GM21360 (cell line): Measurements from ENCODE around the gene FAHD2B.
"Not testable (repeated sequence)": the region's sequence is repeated elsewhere in the genome, so short reads cannot be mapped to it uniquely, and the experiment has no call there.

Experiments used
- ATAC-seq: cut with Tn5 transposase; IDR thresholded peaks from one replicate; pipeline ENCODE4 v1.9.1; 2021; ENCODE audit warnings: mild to moderate bottlenecking, moderate library complexity; ENCODE audit not compliant: unreplicated experiment

The FAHD2B gene

GRCh38 chr2:97094772-97095611 is at the start of gene FAHD2B:
FAHD2B (minus strand) TSS chr2:97094882; CDS start chr2:97091706, 3,176 bp downstream.
- peak; percentile 86 for ATAC-seq

GRCh38 chr2:97144016-97144415 is 49.3 kb upstream of the FAHD2B start:
- not testable (repeated sequence) for ATAC-seq

GRCh38 chr2:97129090-97129489 is 34.4 kb upstream of the FAHD2B start:
- ATAC-seq = not testable (repeated sequence)

GRCh38 chr2:97113882-97114255 is 19.2 kb upstream of the FAHD2B start:
- peak; percentile 8 for ATAC-seq

GRCh38 chr2:97113050-97113881 is 18.6 kb upstream of the FAHD2B start, which contains the start of gene ANKRD36:
ANKRD36 (plus strand) TSS chr2:97113153; CDS start chr2:97113740, 587 bp downstream.
- ATAC-seq = peak; percentile 88

- peak; percentile 38 for ATAC-seq
Observed at GRCh38 chr2:97112320-97113049, 17.8 kb upstream of the FAHD2B start.

- ATAC-seq = not testable (repeated sequence)
Observed at GRCh38 chr2:97111246-97111645, 16.6 kb upstream of the FAHD2B start.

- ATAC-seq = not testable (repeated sequence)
Observed at GRCh38 chr2:97106878-97107277, 12.2 kb upstream of the FAHD2B start.

- not testable (repeated sequence) for ATAC-seq
Observed at GRCh38 chr2:97098786-97099372, 4.2 kb upstream of the FAHD2B start.

- ATAC-seq = no peak
Observed at GRCh38 chr2:97095661-97096060, 979 bp upstream of the FAHD2B start.

- peak; percentile 10 for ATAC-seq
Observed at GRCh38 chr2:97093983-97094771, 505 bp downstream of the FAHD2B start.

GRCh38 chr2:97092946-97093345 is 1.7 kb downstream of the FAHD2B start:
- ATAC-seq = not testable (repeated sequence)

GRCh38 chr2:97088706-97089105 is 6.0 kb downstream of the FAHD2B start:
- not testable (repeated sequence) for ATAC-seq

GRCh38 chr2:97085093-97085492 is 9.6 kb downstream of the FAHD2B start:
- ATAC-seq = not testable (repeated sequence)

- not testable (repeated sequence) for ATAC-seq
Observed at GRCh38 chr2:97083516-97083915, 11.2 kb downstream of the FAHD2B start.

GRCh38 chr2:97082206-97082605 is 12.5 kb downstream of the FAHD2B start:
- not testable (repeated sequence) for ATAC-seq

GRCh38 chr2:97080855-97081254 is 13.8 kb downstream of the FAHD2B start:
- ATAC-seq = not testable (repeated sequence)

- ATAC-seq = not testable (repeated sequence)
Observed at GRCh38 chr2:97077213-97077612, 17.5 kb downstream of the FAHD2B start.

GRCh38 chr2:97070915-97071314 is 23.8 kb downstream of the FAHD2B start:
- not testable (repeated sequence) for ATAC-seq

GRCh38 chr2:97068722-97069121 is 26.0 kb downstream of the FAHD2B start:
- ATAC-seq = not testable (repeated sequence)
